HCT116 (cell line): ENCODE data around the gene CIRBP.

Experiments used
- CBX3 ChIP-seq: IDR thresholded peaks from 2 replicates; pipeline ENCODE4 v1.6.1; 2012; ENCODE audit warnings: low read depth
- CTCF ChIP-seq, 3 experiments: fragments of 200-600 bp in 1 of 3; sonication (generic) in 1 of 3; IDR thresholded peaks in 2 of 3; conservative IDR thresholded peaks in 1 of 3; 2 replicates each; pipeline ENCODE4 v1.5.1; 2012 to 2017; ENCODE audit warnings: low read depth in 2 of 3, low read length in 2 of 3, antibody characterized with exemption in 1 of 3, borderline replicate concordance in 1 of 3, control low read depth in 1 of 3, mild to moderate bottlenecking in 1 of 3, mixed read lengths in 1 of 3, mixed run types in 1 of 3, moderate library complexity in 1 of 3; ENCODE audit not compliant: insufficient read depth in 1 of 3
- ELF1 ChIP-seq: IDR thresholded peaks from 2 replicates; pipeline ENCODE4 v1.6.1; 2012; ENCODE audit warnings: low read depth, borderline replicate concordance
- EZH2 ChIP-seq: fragments of 200-600 bp; sonication (generic); IDR thresholded peaks from 2 replicates; pipeline ENCODE4 v1.6.1; 2017; ENCODE audit warnings: antibody characterized with exemption, mixed run types
- EZH2phosphoT487 ChIP-seq: fragments of 200-600 bp; IDR thresholded peaks from 2 replicates; pipeline ENCODE4 v1.6.1; 2018; ENCODE audit warnings: antibody characterized with exemption, borderline replicate concordance
- JUND ChIP-seq: IDR thresholded peaks from 2 replicates; pipeline ENCODE4 v1.6.1; 2012
- POLR2A ChIP-seq: IDR thresholded peaks from 2 replicates; pipeline ENCODE4 v1.7.0; 2011; ENCODE audit warnings: borderline replicate concordance; ENCODE audit not compliant: insufficient read depth, insufficient read length; ENCODE audit errors: extremely low read depth
- POLR2AphosphoS5 ChIP-seq: IDR thresholded peaks from 2 replicates; pipeline ENCODE4 v1.6.1; 2011; ENCODE audit warnings: mild to moderate bottlenecking, low read depth, low read length, moderate library complexity
- SIN3A ChIP-seq: IDR thresholded peaks from 2 replicates; pipeline ENCODE4 v1.6.1; 2012; ENCODE audit warnings: low read depth
- TCF7L2 ChIP-seq: IDR thresholded peaks from 2 replicates; pipeline ENCODE4 v1.7.0; 2011; ENCODE audit warnings: borderline replicate concordance, inconsistent platforms; ENCODE audit not compliant: insufficient read depth, insufficient read length; ENCODE audit errors: extremely low read depth
- YY1 ChIP-seq: IDR thresholded peaks from 2 replicates; pipeline ENCODE4 v1.6.1; 2011; ENCODE audit warnings: low read length, low read depth, moderate library complexity, mild to moderate bottlenecking; ENCODE audit not compliant: insufficient replicate concordance; ENCODE audit errors: extremely low read depth
- TF ChIP-seq, protein P1 (sequence below): IDR thresholded peaks from 2 replicates; pipeline ENCODE4 v1.6.1; 2012
- TF ChIP-seq, protein P2 (sequence below): IDR thresholded peaks from 2 replicates; pipeline ENCODE4 v1.6.1; 2012

- TF ChIP-seq JUND (no peak), CTCF (IDR thresholded peaks at IDR 0.05 in 2 of 3, conservative IDR thresholded peaks at IDR 0.05 in 1 of 3; ENCODE audit: borderline replicate concordance in 1 of 3, insufficient read depth in 1 of 3, low read depth in 2 of 3, low read length in 2 of 3) (no peak), POLR2A (no peak), TCF7L2 (no peak), CBX3 (no peak), ELF1 (no peak), SIN3A (no peak), EZH2 (no peak), POLR2AphosphoS5 (no peak), YY1 (no peak), EZH2phosphoT487 (no peak)
- TF ChIP-seq, protein P1, sequence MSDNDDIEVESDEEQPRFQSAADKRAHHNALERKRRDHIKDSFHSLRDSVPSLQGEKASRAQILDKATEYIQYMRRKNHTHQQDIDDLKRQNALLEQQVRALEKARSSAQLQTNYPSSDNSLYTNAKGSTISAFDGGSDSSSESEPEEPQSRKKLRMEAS: no peak
- TF ChIP-seq, protein P2, sequence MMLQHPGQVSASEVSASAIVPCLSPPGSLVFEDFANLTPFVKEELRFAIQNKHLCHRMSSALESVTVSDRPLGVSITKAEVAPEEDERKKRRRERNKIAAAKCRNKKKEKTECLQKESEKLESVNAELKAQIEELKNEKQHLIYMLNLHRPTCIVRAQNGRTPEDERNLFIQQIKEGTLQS: no peak
These were observed 20.5 kb downstream of the CIRBP start for GRCh38 chr19:1289686-1290025.
